GM19099 (cell line): ENCODE data around the gene FGF11.

Source experiments
- POLR2A ChIP-seq: IDR thresholded peaks from 3 replicates; pipeline ENCODE4 v1.6.1; 2011; ENCODE audit warnings: low read depth; ENCODE audit not compliant: insufficient read length; ENCODE audit errors: extremely low read depth

Gene FGF11

GRCh38 chr17:7459961-7460545 lies 20.7 kb downstream of the FGF11 start:
- TF ChIP-seq POLR2A, result no peak

- TF ChIP-seq POLR2A, result no peak
These were observed 21.7 kb downstream of the FGF11 start for GRCh38 chr17:7460850-7461660.

GRCh38 chr17:7462474-7463371 lies 23.4 kb downstream of the FGF11 start:
- TF ChIP-seq POLR2A, result no peak

GRCh38 chr17:7463372-7463846 lies 24.1 kb downstream of the FGF11 start:
- no peak for TF ChIP-seq POLR2A

- TF ChIP-seq POLR2A, result no peak
These were observed 24.8 kb downstream of the FGF11 start for GRCh38 chr17:7464081-7464480.

GRCh38 chr17:7465597-7466275 lies 26.4 kb downstream of the FGF11 start:
- no peak for TF ChIP-seq POLR2A

GRCh38 chr17:7466318-7466638 lies 27.0 kb downstream of the FGF11 start:
- TF ChIP-seq POLR2A, result no peak

GRCh38 chr17:7466639-7467341 lies 27.5 kb downstream of the FGF11 start:
- no peak for TF ChIP-seq POLR2A

GRCh38 chr17:7467498-7467897 lies 28.2 kb downstream of the FGF11 start:
- no peak for TF ChIP-seq POLR2A

GRCh38 chr17:7468290-7468689 lies 29.0 kb downstream of the FGF11 start:
- no peak for TF ChIP-seq POLR2A

- TF ChIP-seq POLR2A, result no peak
These were observed 29.6 kb downstream of the FGF11 start for GRCh38 chr17:7468804-7469389.

- TF ChIP-seq POLR2A, result no peak
These were observed 32.4 kb downstream of the FGF11 start for GRCh38 chr17:7471729-7472128.

- TF ChIP-seq POLR2A, result no peak
These were observed 36.6 kb downstream of the FGF11 start for GRCh38 chr17:7475764-7476422.
